Testis (tissue), 3 donors: ENCODE data around the gene FAM83D. TPM values are rescaled to one million over a fixed set of nuclear protein-coding genes. Genes with fewer than 3 reads are reported as not detected.

Source experiments
- DNase-seq: peaks from one replicate; pipeline ENCODE4 v3.0.0-alpha.2; 2019
- H3K27ac ChIP-seq, 2 donors: fragments of 200-600 bp; sonication (generic); one replicate each; pipeline ENCODE4 v1.5.1; 2019
- H3K27me3 ChIP-seq: fragments of 200-600 bp; sonication (generic); one replicate; pipeline ENCODE4 v1.5.1; 2019
- H3K36me3 ChIP-seq: fragments of 200-600 bp; sonication (generic); one replicate; pipeline ENCODE4 v1.5.1; 2017; ENCODE audit warnings: low read depth; ENCODE audit errors: missing control alignments
- H3K4me1 ChIP-seq: fragments of 200-600 bp; sonication (generic); one replicate; pipeline ENCODE4 v1.5.1; 2019
- H3K4me3 ChIP-seq, 2 donors: fragments of 200-600 bp; sonication (generic); one replicate each; pipeline ENCODE4 v1.5.1; 2017 to 2019
- H3K9me3 ChIP-seq: fragments of 200-600 bp; sonication (generic); one replicate; pipeline ENCODE4 v1.5.1; 2017
- POLR2A ChIP-seq: fragments of 450-650 bp; IDR thresholded peaks from one replicate; pipeline ENCODE4 v1.6.1; 2017; ENCODE audit warnings: antibody characterized with exemption, mild to moderate bottlenecking, moderate library complexity
- WGBS, 2 donors: methylation state at CpG; one replicate each; pipeline ENCODE4 v1.1.5; 2018; 5-methylcytosine and 5-hydroxymethylcytosine counted together
- intact Hi-C: fragments of 100-400 bp; cut with DNase I; formaldehyde crosslinking; loops from one replicate; pipeline ENCODE4 v1.15.1; 2023; ENCODE audit warnings: low total_unique reads
- polyA plus RNA-seq: library from polyadenylated mRNA; stranded (reverse); fragments of 350-450 nt; fragmentation: Illumina TruSeq; extraction: RNeasy Lipid Tissue Mini Kit (QIAGEN cat#74804); gene quantifications from one replicate; pipeline ENCODE4 v1.2.3, GENCODE V29; 2014; ENCODE audit warnings: low read depth, low replicate concordance; ENCODE audit not compliant: insufficient read depth
- total RNA-seq, 2 donors: library from RNA; depleted of rRNA; stranded (reverse); fragments of >200 nt; gene quantifications; one replicate each; pipeline ENCODE4 v1.2.3, GENCODE V29; 2016
- TF ChIP-seq, protein P1 (sequence below), 3 experiments: fragments of 450-650 bp in 2 of 3; fragments of 200-600 bp in 1 of 3; sonication (generic) in 1 of 3; IDR thresholded peaks; one replicate each; pipeline ENCODE4 v1.5.1; 2016 to 2019; ENCODE audit warnings: antibody characterized with exemption in 3 of 3, mild to moderate bottlenecking in 2 of 3, moderate library complexity in 1 of 3

The FAM83D gene
- total and polyA plus RNA-seq, 3 donors from 2014 or later, result 10.1 to 13.7 (median 13.1) TPM

DNA sequence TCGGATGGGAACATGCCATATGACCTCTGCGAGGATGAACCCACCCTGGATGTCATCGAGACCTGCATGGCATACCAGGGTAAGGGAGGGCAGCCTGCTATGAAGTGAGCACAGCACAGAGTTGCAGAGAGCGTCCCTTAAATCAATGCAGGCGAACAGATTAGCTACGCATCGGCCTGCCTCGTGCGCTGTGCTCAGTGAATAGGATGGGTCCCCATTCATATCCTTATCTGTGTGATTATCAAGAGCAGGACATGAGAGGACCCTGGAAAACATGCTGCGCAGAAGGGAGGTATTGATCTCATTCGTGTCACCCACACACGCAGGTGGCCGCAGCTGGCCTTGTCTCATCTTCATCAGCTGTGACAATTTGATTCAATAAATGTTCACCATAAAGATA lies 25.6 kb upstream of the FAM83D start:
- Histone ChIP-seq H3K27ac (no peak overlapping the region), H3K4me3 (no peak overlapping the region), H3K4me1 (no peaks in the 10 kb centered on the region), H3K36me3 (no peaks in the 10 kb centered on the region), H3K27me3 (no peaks in the 10 kb centered on the region), H3K9me3 (no peaks in the 10 kb centered on the region)
- WGBS, 2 donors, result 83 to 85% methylated on average over 9 to 13 of the region's 13 CpGs
- intact Hi-C loops, result no loop called here
- TF ChIP-seq POLR2A, result no peak
- TF ChIP-seq, protein P1, sequence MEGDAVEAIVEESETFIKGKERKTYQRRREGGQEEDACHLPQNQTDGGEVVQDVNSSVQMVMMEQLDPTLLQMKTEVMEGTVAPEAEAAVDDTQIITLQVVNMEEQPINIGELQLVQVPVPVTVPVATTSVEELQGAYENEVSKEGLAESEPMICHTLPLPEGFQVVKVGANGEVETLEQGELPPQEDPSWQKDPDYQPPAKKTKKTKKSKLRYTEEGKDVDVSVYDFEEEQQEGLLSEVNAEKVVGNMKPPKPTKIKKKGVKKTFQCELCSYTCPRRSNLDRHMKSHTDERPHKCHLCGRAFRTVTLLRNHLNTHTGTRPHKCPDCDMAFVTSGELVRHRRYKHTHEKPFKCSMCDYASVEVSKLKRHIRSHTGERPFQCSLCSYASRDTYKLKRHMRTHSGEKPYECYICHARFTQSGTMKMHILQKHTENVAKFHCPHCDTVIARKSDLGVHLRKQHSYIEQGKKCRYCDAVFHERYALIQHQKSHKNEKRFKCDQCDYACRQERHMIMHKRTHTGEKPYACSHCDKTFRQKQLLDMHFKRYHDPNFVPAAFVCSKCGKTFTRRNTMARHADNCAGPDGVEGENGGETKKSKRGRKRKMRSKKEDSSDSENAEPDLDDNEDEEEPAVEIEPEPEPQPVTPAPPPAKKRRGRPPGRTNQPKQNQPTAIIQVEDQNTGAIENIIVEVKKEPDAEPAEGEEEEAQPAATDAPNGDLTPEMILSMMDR (IDR thresholded peaks at IDR 0.05), result no peak
- no peak for DNase-seq

DNA sequence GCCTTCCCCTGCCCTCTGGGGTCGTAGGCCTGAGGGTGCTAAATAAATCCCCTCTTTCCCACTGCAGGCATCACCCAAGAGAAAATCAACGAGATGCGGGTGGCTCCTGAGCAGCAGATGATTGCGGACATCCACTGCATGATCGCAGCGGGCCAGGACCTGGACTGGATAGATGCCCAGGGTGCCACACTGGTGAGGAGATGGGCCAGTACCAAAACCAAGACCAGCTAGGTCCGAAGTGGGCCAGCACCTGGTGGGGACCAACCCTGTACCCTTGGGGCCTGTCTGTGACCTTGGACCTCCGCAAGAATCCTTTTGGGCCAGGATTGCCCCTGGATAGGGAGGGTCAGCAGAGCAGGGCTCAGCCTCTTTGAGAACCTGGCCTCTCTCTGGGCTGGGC lies 23.6 kb upstream of the FAM83D start:
- WGBS, 2 donors, result 83 to 93% methylated on average over 7 to 8 of the region's 8 CpGs

DNA sequence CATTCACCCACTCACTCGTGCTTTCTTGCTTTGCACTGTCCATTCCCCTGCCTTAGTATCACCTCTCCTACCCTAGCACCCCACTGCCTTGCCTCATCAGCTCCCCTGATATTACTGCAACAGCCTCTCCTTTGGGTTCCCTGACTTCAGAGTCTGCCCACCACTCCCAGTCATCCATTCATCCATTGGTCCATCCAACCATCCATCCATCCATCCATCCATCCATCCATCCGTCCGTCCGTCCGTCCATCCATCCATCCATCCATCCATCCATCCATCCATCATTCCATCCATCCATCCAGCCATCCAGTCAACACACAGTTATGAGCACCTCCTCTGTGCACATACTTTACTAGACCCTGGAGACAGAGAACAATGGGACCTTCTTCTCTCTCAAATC lies 22.9 kb upstream of the FAM83D start:
- no peak for DNase-seq
- TF ChIP-seq, protein P1 (IDR thresholded peaks at IDR 0.05), result no peak
- TF ChIP-seq POLR2A, result no peak
- H3K27me3 ChIP-seq, result no peaks in the 10 kb centered on the region

More for the DNA sequence above, 23.6 kb upstream of the FAM83D start:
- TF ChIP-seq, protein P1 (IDR thresholded peaks at IDR 0.05), result no peak
- no peak for TF ChIP-seq POLR2A
- Histone ChIP-seq H3K9me3 (no peaks in the 10 kb centered on the region), H3K27ac (no peak overlapping the region), H3K4me1 (no peaks in the 10 kb centered on the region), H3K36me3 (no peaks in the 10 kb centered on the region), H3K27me3 (no peaks in the 10 kb centered on the region), H3K4me3 (no peak overlapping the region)
- no peak for DNase-seq
- intact Hi-C loops, result no loop called here

DNA sequence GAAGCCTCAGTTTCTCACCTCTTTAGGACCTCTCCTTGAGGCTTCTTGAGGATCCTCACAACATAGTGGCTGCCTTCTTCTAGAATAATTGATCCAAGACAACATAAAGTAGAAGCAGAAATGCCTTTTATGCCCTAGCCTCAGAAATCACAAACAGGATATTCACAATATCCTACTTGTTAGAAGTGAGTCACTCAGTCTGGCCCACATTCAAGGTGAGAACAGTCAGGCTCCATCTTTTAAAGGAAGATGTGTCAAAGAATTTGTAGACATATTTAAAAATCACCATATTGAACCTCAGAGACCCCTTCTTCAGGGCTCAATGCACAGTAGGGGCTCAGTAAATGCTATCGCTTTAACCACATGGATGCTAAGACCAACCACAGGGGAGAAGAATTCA lies 20.8 kb upstream of the FAM83D start:
- TF ChIP-seq, protein P1 (IDR thresholded peaks at IDR 0.05), result no peak
- no peak for TF ChIP-seq POLR2A
- H3K4me3 ChIP-seq, result no peak overlapping the region
- no peaks in the 10 kb centered on the region for H3K9me3 ChIP-seq
- intact Hi-C loops, result no loop called here
- DNase-seq, result no peak
- 32 to 43% methylated on average over 1 of the region's 1 CpG for WGBS, 2 donors
- no peaks in the 10 kb centered on the region for H3K36me3 ChIP-seq
- H3K4me1 ChIP-seq, result no peaks in the 10 kb centered on the region
- no peak overlapping the region for H3K27ac ChIP-seq
- no peaks in the 10 kb centered on the region for H3K27me3 ChIP-seq

More for the DNA sequence above, 22.9 kb upstream of the FAM83D start:
- Histone ChIP-seq H3K4me3 (no peak overlapping the region), H3K36me3 (no peaks in the 10 kb centered on the region), H3K27ac (no peak overlapping the region), H3K4me1 (no peaks in the 10 kb centered on the region), H3K9me3 (no peaks in the 10 kb centered on the region)
- intact Hi-C loops, result no loop called here
- 40 to 45% methylated on average over 5 of the region's 5 CpGs for WGBS, 2 donors

DNA sequence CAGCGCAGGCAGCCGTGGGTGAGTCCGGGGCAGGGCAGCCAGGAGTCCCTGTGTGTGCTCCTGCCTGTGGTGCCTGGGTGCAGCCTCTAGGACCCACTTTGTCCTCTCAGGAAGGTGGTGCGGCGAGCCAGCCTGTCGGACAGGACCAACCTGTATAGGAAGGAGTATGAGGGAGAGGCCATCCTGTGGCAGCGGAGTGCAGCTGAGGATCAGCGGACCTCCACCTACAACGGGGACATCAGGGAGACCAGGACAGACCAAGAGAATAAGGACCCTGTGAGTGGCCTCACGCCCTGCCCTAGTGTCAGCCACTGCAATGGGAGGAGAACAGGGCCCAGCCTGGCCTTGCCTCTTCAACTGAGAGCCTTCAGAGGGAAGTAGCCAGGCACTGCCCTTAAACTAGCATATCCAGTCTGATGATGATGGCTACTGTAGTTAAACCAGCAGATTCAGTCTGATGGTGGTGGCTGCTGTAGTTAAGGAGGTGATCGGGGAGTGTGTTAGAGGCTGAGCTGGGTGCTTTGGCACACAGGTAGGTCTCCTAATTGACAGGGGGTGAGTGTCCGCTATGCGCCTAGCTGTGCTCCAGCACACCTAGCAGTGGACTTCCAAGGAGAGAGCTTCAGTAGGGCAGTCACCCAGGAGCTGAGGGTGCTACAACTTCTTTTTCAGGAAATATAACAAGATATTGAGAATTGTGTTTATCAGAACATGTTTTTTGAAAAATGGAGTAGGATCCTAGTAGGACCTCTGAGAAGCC lies 18.1 kb upstream of the FAM83D start:
- WGBS, 2 donors, result 93 to 95% methylated on average over 10 to 13 of the region's 13 CpGs
- Histone ChIP-seq H3K27me3 (no peaks in the 10 kb centered on the region), H3K9me3 (no peaks in the 10 kb centered on the region), H3K36me3 (no peaks in the 10 kb centered on the region), H3K4me1 (no peaks in the 10 kb centered on the region), H3K27ac (no peak overlapping the region), H3K4me3 (no peak overlapping the region)
- intact Hi-C loops, result no loop called here
- DNase-seq, result no peak
- TF ChIP-seq, protein P1 (IDR thresholded peaks at IDR 0.05), result no peak
